Neural progenitor cell (in vitro differentiated cells): ENCODE results near the gene PHACTR4. TPM values are rescaled to one million over a fixed set of nuclear protein-coding genes. Genes with fewer than 3 reads are reported as not detected.

Experiments used
- DNase-seq: peaks from one replicate; pipeline ENCODE4 v3.0.0-alpha.2; 2016; ENCODE audit warnings: low spot score
- H2AFZ ChIP-seq: fragments of 200-600 bp; sonication (generic); replicated peaks from 2 replicates; pipeline ENCODE4 v1.6.1; 2016; ENCODE audit warnings: antibody characterized with exemption
- H3F3A ChIP-seq: fragments of 200-600 bp; sonication (generic); 2 replicates; pipeline ENCODE4 v1.6.1; 2016; ENCODE audit warnings: antibody characterized with exemption, low read depth
- H3K27ac ChIP-seq: fragments of 200-600 bp; sonication (generic); 2 replicates; pipeline ENCODE4 v1.5.1; 2016; ENCODE audit warnings: mild to moderate bottlenecking
- H3K27me3 ChIP-seq: fragments of 200-600 bp; sonication (generic); 2 replicates; pipeline ENCODE4 v1.6.1; 2016; ENCODE audit warnings: mild to moderate bottlenecking, moderate library complexity
- H3K36me3 ChIP-seq: fragments of 200-600 bp; sonication (generic); 2 replicates; pipeline ENCODE4 v1.5.1; 2016
- H3K4me1 ChIP-seq: fragments of 200-600 bp; sonication (generic); 2 replicates; pipeline ENCODE4 v1.6.1; 2016; ENCODE audit warnings: mixed run types
- H3K4me2 ChIP-seq: fragments of 200-600 bp; sonication (generic); 2 replicates; pipeline ENCODE4 v1.6.1; 2016
- H3K4me3 ChIP-seq: fragments of 200-600 bp; sonication (generic); 2 replicates; pipeline ENCODE4 v1.5.1; 2016
- H3K79me2 ChIP-seq: fragments of 200-600 bp; sonication (generic); 2 replicates; pipeline ENCODE4 v1.6.1; 2016; ENCODE audit warnings: low read depth
- H3K9ac ChIP-seq: fragments of 200-600 bp; sonication (generic); 2 replicates; pipeline ENCODE4 v1.6.1; 2016
- H3K9me3 ChIP-seq: fragments of 200-600 bp; sonication (generic); 2 replicates; pipeline ENCODE4 v1.5.1; 2016; ENCODE audit warnings: low read depth
- H4K20me1 ChIP-seq: fragments of 200-600 bp; sonication (generic); 2 replicates; pipeline ENCODE4 v1.6.1; 2016; ENCODE audit warnings: low read depth
- H3K27ac Mint-ChIP-seq: 3 replicates; pipeline ENCODE4 v1.8.0; 2021; ENCODE audit warnings: mixed read lengths
- H3K27me3 Mint-ChIP-seq: 2 replicates; pipeline ENCODE4 v1.8.0; 2022; ENCODE audit warnings: low read depth, mild to moderate bottlenecking, inconsistent platforms, moderate library complexity, mixed read lengths; ENCODE audit not compliant: insufficient read depth
- H3K36me3 Mint-ChIP-seq: 3 replicates; pipeline ENCODE4 v1.8.0; 2021; ENCODE audit warnings: mixed read lengths
- H3K4me1 Mint-ChIP-seq: 3 replicates; pipeline ENCODE4 v1.8.0; 2021; ENCODE audit warnings: mixed read lengths
- H3K4me3 Mint-ChIP-seq: 3 replicates; pipeline ENCODE4 v1.8.0; 2021; ENCODE audit warnings: mild to moderate bottlenecking, moderate library complexity, mixed read lengths
- H3K9me3 Mint-ChIP-seq: 3 replicates; pipeline ENCODE4 v1.8.0; 2020; ENCODE audit warnings: mixed read lengths
- CTCF ChIP-seq: fragments of 200-600 bp; sonication (generic); IDR thresholded peaks from 2 replicates; pipeline ENCODE4 v1.5.1; 2017; ENCODE audit warnings: antibody characterized with exemption, mild to moderate bottlenecking
- EZH2 ChIP-seq: fragments of 200-600 bp; sonication (generic); IDR thresholded peaks from 2 replicates; pipeline ENCODE4 v1.6.1; 2017; ENCODE audit warnings: antibody characterized with exemption, mild to moderate bottlenecking, moderate library complexity
- EZH2phosphoT487 ChIP-seq: fragments of 200-600 bp; sonication (generic); IDR thresholded peaks from 2 replicates; pipeline ENCODE4 v1.6.1; 2017; ENCODE audit warnings: antibody characterized with exemption
- total RNA-seq: library from RNA; depleted of rRNA; stranded (reverse); fragments of >200 nt; gene quantifications from 2 replicates; pipeline ENCODE4 v1.2.3, GENCODE V29; 2015; ENCODE audit warnings: low replicate concordance

PHACTR4 gene
- total RNA-seq, result 22.3 and 34.0 TPM in 2 replicates

- H3K9ac ChIP-seq, result peak within 1 kb of the TSS; percentile 65
- H3K79me2 ChIP-seq, result peaks cover 47% of the 10 kb centered on the region
- peak within 1 kb of the TSS; percentile 92 for H3K4me3 ChIP-seq
- H2AFZ ChIP-seq, result peak within 1 kb of the TSS; percentile 85
- H3K27ac ChIP-seq, result peak within 1 kb of the TSS; percentile 92
- no peaks in the 10 kb centered on the region for H3K9me3 Mint-ChIP-seq
- DNase-seq, result peak; percentile 98
- no peaks in the 10 kb centered on the region for H3K27me3 ChIP-seq
- peak within 1 kb of the TSS; percentile 82 for H3K4me2 ChIP-seq
- peak within 1 kb of the TSS; percentile 95 for H3K27ac Mint-ChIP-seq
- H3K4me3 Mint-ChIP-seq, result peak within 1 kb of the TSS; percentile 97
- no peaks in the 10 kb centered on the region for H3K36me3 ChIP-seq
- peaks cover 2% of the 10 kb centered on the region for H3K27me3 Mint-ChIP-seq
- no peaks in the 10 kb centered on the region for H3K9me3 ChIP-seq
- peaks cover 4% of the 10 kb centered on the region for H3K36me3 Mint-ChIP-seq
- H3K4me1 Mint-ChIP-seq, result peaks cover 22% of the 10 kb centered on the region
- H4K20me1 ChIP-seq, result peaks cover 3% of the 10 kb centered on the region
- H3K4me1 ChIP-seq, result peaks cover 15% of the 10 kb centered on the region
- TF ChIP-seq EZH2 (peak; percentile 46), CTCF (no peak), EZH2phosphoT487 (no peak)
- peaks cover 25% of the 10 kb centered on the region for H3F3A ChIP-seq
Measured at GRCh38 chr1:28369371-28370238, at the start of gene PHACTR4. PHACTR4 (plus strand) TSS chr1:28369740; CDS start chr1:28407448, 37,708 bp downstream.

GRCh38 chr1:28322194-28322593 lies 47.3 kb upstream of the PHACTR4 start:
- Mint-ChIP-seq H3K4me1 (no peaks in the 10 kb centered on the region), H3K4me3 (no peak overlapping the region), H3K9me3 (no peaks in the 10 kb centered on the region), H3K36me3 (no peaks in the 10 kb centered on the region), H3K27me3 (peaks cover 6% of the 10 kb centered on the region), H3K27ac (no peak overlapping the region)
- H3K36me3 ChIP-seq, result no peaks in the 10 kb centered on the region
- no peaks in the 10 kb centered on the region for H3K27me3 ChIP-seq
- no peak overlapping the region for H3K9ac ChIP-seq
- no peaks in the 10 kb centered on the region for H3K79me2 ChIP-seq
- H3K9me3 ChIP-seq, result no peaks in the 10 kb centered on the region
- H3K4me1 ChIP-seq, result no peaks in the 10 kb centered on the region
- DNase-seq, result no peak
- no peak overlapping the region for H2AFZ ChIP-seq
- no peak overlapping the region for H3K4me2 ChIP-seq
- H3K27ac ChIP-seq, result no peak overlapping the region
- TF ChIP-seq EZH2 (no peak), EZH2phosphoT487 (no peak), CTCF (no peak)
- no peak overlapping the region for H3K4me3 ChIP-seq
- no peaks in the 10 kb centered on the region for H4K20me1 ChIP-seq
- H3F3A ChIP-seq, result peaks cover under 1% of the 10 kb centered on the region

DNA sequence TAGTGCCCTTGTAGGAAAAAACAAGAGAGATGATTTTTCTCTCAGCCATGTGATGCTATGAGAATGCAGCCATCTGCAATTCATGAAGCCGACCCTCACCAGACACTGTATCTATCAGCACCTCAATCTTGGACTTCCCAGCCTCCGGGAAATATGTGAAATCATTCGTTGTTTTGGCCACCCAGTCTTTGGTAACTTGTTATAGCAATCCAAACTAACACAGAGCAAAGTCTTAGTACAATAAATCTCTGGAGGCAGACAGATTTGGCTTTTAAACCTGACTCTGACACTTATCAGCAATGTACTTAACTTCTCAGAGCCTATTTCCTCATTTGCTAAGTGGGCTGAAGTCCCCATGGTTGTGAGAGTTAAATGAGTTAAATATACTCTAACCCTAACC lies 45.8 kb upstream of the PHACTR4 start:
- no peaks in the 10 kb centered on the region for H4K20me1 ChIP-seq
- no peaks in the 10 kb centered on the region for H3K4me1 ChIP-seq
- Mint-ChIP-seq H3K27me3 (peaks cover 7% of the 10 kb centered on the region), H3K4me3 (no peak overlapping the region), H3K9me3 (no peaks in the 10 kb centered on the region), H3K27ac (no peak overlapping the region), H3K4me1 (peaks cover 2% of the 10 kb centered on the region), H3K36me3 (no peaks in the 10 kb centered on the region)
- no peak for DNase-seq
- no peaks in the 10 kb centered on the region for H3K79me2 ChIP-seq
- H2AFZ ChIP-seq, result no peak overlapping the region
- no peaks in the 10 kb centered on the region for H3K27me3 ChIP-seq
- H3K27ac ChIP-seq, result no peak overlapping the region
- H3F3A ChIP-seq, result peaks cover 10% of the 10 kb centered on the region
- H3K4me3 ChIP-seq, result no peak overlapping the region
- TF ChIP-seq CTCF, result no peak
- TF ChIP-seq EZH2phosphoT487, result no peak
- TF ChIP-seq EZH2, result no peak
- H3K4me2 ChIP-seq, result no peak overlapping the region
- H3K9me3 ChIP-seq, result no peaks in the 10 kb centered on the region
- no peaks in the 10 kb centered on the region for H3K36me3 ChIP-seq
- no peak overlapping the region for H3K9ac ChIP-seq
